HepG2 (cell line): Measurements from ENCODE around the gene CNPPD1. TPM values are rescaled to one million over a fixed set of nuclear protein-coding genes. Genes with fewer than 3 reads are reported as not detected.
A peak's percentile ranks its signal among the peaks of the same experiment; 100 is the strongest.

Experiments used
- FOXK1 ChIP-seq: sonication (generic); formaldehyde crosslinking; IDR thresholded peaks from 2 replicates; pipeline ENCODE4 v1.4.0; 2020; ENCODE audit warnings: low read depth, missing genetic modification reagents, borderline replicate concordance
- NFIB ChIP-seq: sonication (generic); formaldehyde crosslinking; IDR thresholded peaks from 2 replicates; pipeline ENCODE4 v1.9.0; 2021; ENCODE audit warnings: missing genetic modification reagents, mild to moderate bottlenecking, borderline replicate concordance
- PCBP2 ChIP-seq: fragments of 200-400 bp; formaldehyde crosslinking; optimal IDR thresholded peaks from 2 replicates; pipeline ENCODE3; 2018; ENCODE audit warnings: low read length, low read depth; ENCODE audit not compliant: poor library complexity, severe bottlenecking
- PRDM15 ChIP-seq: sonication (generic); formaldehyde crosslinking; IDR thresholded peaks from 2 replicates; pipeline ENCODE4 v1.4.0; 2020; ENCODE audit warnings: missing genetic modification reagents
- SP5 ChIP-seq: IDR thresholded peaks from 2 replicates; pipeline ENCODE4 v1.6.1; 2016; ENCODE audit warnings: low read depth, borderline replicate concordance
- TAF15 ChIP-seq: fragments of 200-400 bp; formaldehyde crosslinking; IDR thresholded peaks from one replicate; pipeline ENCODE4 v1.6.1; 2018; ENCODE audit warnings: mild to moderate bottlenecking, low read depth, low read length; ENCODE audit not compliant: poor library complexity, severe bottlenecking
- ZBTB37 ChIP-seq: sonication (generic); formaldehyde crosslinking; IDR thresholded peaks from 2 replicates; pipeline ENCODE4 v1.4.0; 2020; ENCODE audit warnings: mild to moderate bottlenecking, missing genetic modification reagents
- ZNF33A ChIP-seq: sonication (generic); formaldehyde crosslinking; IDR thresholded peaks from 2 replicates; pipeline ENCODE4 v1.5.1; 2020; ENCODE audit warnings: missing genetic modification reagents, mild to moderate bottlenecking, moderate library complexity, borderline replicate concordance
- ZNF605 ChIP-seq: sonication (generic); formaldehyde crosslinking; IDR thresholded peaks from 2 replicates; pipeline ENCODE4 v1.8.0; 2022; ENCODE audit warnings: mild to moderate bottlenecking, missing genetic modification reagents
- ZNF609 ChIP-seq: sonication (generic); formaldehyde crosslinking; IDR thresholded peaks from 2 replicates; pipeline ENCODE4 v1.4.0; 2020; ENCODE audit warnings: mild to moderate bottlenecking, missing genetic modification reagents, borderline replicate concordance
- ZNF619 ChIP-seq: sonication (generic); formaldehyde crosslinking; IDR thresholded peaks from 2 replicates; pipeline ENCODE4 v1.4.0; 2020; ENCODE audit warnings: mild to moderate bottlenecking, missing genetic modification reagents
- ZNF709 ChIP-seq: sonication (generic); formaldehyde crosslinking; IDR thresholded peaks from 2 replicates; pipeline ENCODE4 v1.5.0; 2020; ENCODE audit warnings: mild to moderate bottlenecking, missing genetic modification reagents
- ZNF737 ChIP-seq: sonication (generic); formaldehyde crosslinking; IDR thresholded peaks from 2 replicates; pipeline ENCODE4 v1.5.0; 2020; ENCODE audit warnings: missing genetic modification reagents, mild to moderate bottlenecking, borderline replicate concordance
- ZNF770 ChIP-seq: sonication (generic); formaldehyde crosslinking; IDR thresholded peaks from 2 replicates; pipeline ENCODE4 v1.5.0; 2020; ENCODE audit warnings: mild to moderate bottlenecking, missing genetic modification reagents
- ZSCAN29 ChIP-seq: sonication (generic); formaldehyde crosslinking; conservative IDR thresholded peaks from 2 replicates; pipeline ENCODE4 v1.4.0; 2020; ENCODE audit warnings: mild to moderate bottlenecking, missing genetic modification reagents
- polyA plus RNA-seq, 8 experiments: library from polyadenylated mRNA; depleted of rRNA in 3 of 8; stranded (reverse) in 7 of 8; unstranded in 1 of 8; fragments of >200 nt; fragmentation: Illumina TruSeq in 4 of 8; extraction: Trizol in 4 of 8; gene quantifications; 2 replicates each; pipeline versions ENCODE4 v1.2.1 to v1.2.3, GENCODE V29; 2011 to 2016; ENCODE audit warnings: low read depth in 4 of 8, missing spikeins in 1 of 8, mixed read lengths in 1 of 8; ENCODE audit not compliant: insufficient read depth in 1 of 8
- total RNA-seq, 5 experiments: library from RNA; depleted of rRNA; stranded (reverse); fragments of >200 nt; fragmentation: Illumina TruSeq; extraction: Trizol; gene quantifications; 2 replicates each; pipeline ENCODE4 v1.2.3, GENCODE V29; 2016; ENCODE audit warnings: low read depth in 1 of 5

CNPPD1 gene
- total and polyA plus RNA-seq, 2 of the 13 experiments (the other 11 are each of a cell fraction or from before 2014, with no cell fraction given) = 35.5 to 49.4 TPM

GRCh38 chr2:219177552-219178376, 1.0 kb upstream of the CNPPD1 start, which contains the start of gene RETREG2 (continued):
- TF ChIP-seq PRDM15 (CRISPR knock-in tag) (0 out of 2 replicates have a peak, but pooled peaks have one; percentile 43), NFIB (CRISPR knock-in tag) (no peak), ZNF709 (CRISPR knock-in tag) (peak; percentile 83; the same call in 1 of the 2 replicates), ZNF609 (CRISPR knock-in tag) (peak; percentile 81), ZNF770 (peak; percentile 56; the same call in 1 of the 2 replicates), FOXK1 (CRISPR knock-in tag) (no peak; the same call in 1 of the 2 replicates), ZNF605 (CRISPR knock-in tag) (no peak; the same call in 1 of the 2 replicates), ZNF33A (CRISPR knock-in tag) (no peak), ZNF737 (CRISPR knock-in tag) (no peak), PCBP2 (peak; percentile 17), SP5 (CRISPR knock-in tag) (0 out of 2 replicates have a peak, but pooled peaks have one; percentile 36), ZNF619 (CRISPR knock-in tag) (peak; percentile 73; the same call in 1 of the 2 replicates), TAF15 (peak; percentile 49), ZBTB37 (peak; percentile 55; the same call in 1 of the 2 replicates), ZSCAN29 (CRISPR knock-in tag) (0 out of 2 replicates have a peak, but pooled peaks have one; percentile 77)
